HPDE6-E6E7 (cell line): Measurements from ENCODE around the gene GNB1L.
A peak's percentile ranks its signal among the peaks of the same experiment; 100 is the strongest.
"Not testable (repeated sequence)": the region's sequence is repeated elsewhere in the genome, so short reads cannot be mapped to it uniquely, and the experiment has no call there.

ENCODE experiments used
- DNase-seq: peaks from one replicate; pipeline ENCODE4 v3.0.0; 2011; ENCODE audit warnings: missing footprints; ENCODE audit errors: extremely low spot score

Gene GNB1L

DNA sequence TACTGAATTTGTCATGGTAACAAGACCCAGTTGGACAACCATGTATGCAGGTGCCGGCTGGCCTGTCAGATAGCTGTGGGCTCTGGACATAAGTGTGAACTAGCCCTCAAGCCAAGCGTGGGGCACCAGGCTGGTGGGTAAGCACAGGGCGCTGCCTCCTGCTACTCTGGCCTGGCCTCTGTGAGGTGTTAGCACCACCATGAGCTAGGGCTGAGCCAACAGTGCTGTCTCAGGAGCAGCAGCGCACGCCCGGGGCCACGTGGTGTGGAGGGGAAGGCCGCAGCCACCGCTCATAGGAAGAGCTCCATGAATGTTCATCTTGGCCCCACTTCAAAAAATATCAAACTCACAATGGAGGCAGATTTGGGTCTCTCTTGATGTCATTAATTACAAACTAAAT lies 35.3 kb upstream of the GNB1L start:
- no peak for DNase-seq

DNA sequence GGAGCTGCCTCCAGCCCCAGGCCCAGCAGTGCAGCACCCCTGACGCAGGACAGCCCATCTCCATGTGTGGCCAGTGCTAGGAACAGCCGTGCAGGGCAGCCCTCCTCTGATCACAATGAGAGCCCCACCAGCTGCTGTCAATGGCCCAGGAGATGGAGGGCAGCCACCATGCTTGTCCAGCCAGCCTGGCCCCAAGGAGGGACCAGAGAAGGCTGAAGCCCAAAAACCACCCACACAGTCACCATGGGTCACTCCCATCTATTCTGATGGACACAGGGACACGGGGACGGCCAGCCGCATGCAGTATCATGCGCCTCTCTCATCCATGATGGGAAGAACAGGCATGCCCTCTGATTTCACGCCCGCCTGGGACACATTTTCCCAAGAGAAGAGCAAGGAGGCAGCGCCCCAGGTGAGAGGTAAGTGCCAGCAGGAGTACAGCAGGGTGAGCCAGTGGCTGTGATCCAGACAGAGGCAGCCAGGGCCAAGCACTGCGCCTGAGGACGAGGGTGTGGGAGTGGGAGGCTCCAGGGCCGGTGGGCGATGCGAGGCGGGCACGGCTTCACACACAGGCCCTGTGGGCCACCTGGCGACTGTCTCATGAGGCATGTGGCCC lies 33.6 kb upstream of the GNB1L start:
- DNase-seq: no peak

DNA sequence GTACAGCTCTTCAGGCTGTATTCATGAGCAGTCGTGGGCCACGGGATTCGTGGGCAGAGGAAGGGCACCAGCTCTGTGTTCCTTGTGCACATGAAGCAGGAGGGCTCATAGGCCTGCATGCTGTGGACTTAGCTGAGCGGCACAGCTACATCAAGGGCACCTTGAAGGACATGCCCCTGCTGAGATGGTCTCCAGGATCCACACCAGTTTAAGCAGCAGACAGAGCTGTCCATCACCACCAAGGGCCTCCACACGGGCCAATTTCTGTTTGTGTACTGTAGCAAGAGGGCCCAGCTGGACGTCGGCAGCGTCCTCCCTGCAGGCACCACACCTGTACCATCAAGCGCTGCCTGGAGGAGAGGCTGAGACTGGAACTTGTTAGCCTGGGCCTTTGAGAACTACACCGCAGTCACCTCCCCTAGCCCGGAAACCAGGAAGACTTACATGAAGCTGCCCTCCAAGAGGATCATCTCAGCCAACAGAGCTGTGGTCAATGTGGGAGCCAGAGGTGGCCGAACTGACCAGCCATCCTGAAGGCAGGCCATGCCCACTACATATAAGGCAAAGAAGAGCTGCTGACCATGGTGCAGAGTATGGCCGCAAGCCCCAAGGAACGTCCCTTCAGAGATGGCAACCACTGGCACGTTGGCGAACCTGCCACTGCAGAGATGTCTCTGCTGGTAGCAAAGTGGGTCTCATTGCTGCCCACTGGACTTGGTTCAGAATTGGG lies 32.7 kb upstream of the GNB1L start:
- DNase-seq: no peak

DNA sequence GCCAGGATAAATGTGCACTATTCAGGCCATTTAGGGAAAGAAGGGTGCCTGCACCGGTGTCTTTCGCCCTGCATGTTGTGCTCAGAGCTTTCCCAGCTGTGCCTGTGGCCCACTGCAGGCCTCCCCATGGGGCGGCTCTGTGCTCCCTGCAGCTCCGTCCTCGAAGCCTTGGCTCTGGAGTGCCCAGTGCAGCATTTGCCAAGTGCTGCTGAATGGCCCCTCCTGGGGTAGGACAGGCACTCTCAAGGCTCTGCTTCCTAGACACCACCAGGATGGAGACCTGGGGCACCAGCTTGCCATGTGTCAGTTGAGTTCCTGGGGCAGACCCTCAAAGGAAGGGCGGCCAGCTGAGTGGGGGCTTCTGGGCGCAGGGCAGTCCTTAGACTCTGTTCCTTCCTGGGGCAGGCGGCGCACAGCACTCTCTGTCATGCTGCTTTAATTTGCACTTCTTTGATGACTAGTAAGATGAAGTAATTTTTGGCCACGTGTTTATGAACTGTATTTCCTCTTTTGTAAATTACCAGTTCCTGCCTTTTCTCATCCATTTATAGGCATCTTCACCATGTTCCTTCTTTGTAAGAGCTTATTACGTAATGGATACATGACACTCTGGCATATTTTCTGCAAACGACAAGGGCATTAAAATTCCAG lies 32.1 kb upstream of the GNB1L start:
- no peak for DNase-seq

DNA sequence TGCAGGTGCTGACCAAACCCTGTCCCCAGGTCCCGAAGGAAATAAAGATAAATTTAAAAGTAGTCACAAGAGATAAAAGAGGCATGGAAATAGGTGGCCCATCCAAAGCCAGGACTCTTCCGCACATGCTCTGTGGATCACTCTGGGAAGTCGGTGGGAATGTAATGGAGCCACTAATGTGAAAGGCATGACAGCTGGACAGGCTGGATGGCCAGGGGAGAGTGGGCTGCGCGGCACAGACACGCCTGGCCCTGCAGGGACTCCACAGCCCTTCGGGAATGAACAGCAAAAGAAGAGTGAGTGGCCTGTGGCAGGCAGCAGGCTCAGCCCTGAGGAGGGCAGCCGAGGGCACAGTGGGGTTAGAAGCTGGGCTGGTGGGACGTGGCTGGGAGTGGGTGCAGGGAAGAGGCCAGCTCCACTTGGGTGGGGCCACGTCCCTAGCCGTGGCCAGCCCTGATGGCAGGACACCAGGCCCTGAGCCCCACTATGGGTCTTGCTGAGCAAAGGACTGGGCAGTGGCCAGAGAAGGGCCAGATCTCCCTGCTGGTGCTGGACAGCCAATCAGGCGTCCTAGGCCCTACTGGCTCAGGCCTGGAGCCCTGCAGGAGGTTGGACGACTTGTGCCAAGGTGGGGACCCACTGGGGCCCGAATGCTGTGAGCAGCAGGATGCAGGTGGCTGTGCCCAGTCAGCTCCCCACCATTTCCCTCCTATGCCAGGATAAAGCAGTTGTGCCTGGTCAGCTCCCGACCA lies 31.3 kb upstream of the GNB1L start:
- DNase-seq: no peak

DNA sequence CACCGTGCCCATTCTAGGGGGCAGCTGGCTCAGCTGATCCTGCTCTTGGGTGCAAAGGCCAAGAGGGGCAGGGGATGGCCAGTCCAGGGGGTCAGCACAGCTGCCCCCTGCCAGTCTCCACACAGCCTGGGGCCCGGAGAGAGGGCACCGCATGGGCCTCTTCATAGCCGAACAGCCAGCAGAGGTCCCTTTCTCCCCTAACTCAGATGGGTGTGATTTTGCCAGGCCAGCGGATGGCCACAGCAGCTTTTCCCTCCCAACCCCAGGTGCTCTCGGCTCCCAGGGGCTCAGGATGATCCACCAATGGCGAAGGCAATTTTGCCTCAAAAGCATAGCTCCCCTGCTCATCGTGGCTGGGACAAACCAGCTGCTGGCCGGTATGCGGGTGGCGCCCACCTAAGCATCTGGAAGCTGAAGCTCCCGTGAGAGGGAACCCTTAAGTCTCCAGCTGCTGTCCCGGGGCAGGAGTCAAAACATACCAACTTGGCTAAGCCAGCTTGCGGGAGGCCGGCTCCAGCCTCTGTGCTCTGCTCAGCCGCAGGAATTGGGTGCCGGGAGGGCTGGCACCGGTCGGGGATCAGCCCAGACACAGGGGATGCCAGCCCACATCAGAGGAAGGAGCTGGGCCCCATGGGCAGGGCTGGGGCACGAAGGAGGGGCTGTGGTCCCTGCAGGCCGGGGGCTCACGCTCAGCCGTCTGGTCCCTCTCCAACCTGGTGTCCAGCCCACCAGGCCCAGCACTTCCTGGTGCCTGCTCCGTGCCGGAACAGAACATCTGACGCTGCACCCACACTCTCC lies 30.5 kb upstream of the GNB1L start:
- DNase-seq: no peak

DNA sequence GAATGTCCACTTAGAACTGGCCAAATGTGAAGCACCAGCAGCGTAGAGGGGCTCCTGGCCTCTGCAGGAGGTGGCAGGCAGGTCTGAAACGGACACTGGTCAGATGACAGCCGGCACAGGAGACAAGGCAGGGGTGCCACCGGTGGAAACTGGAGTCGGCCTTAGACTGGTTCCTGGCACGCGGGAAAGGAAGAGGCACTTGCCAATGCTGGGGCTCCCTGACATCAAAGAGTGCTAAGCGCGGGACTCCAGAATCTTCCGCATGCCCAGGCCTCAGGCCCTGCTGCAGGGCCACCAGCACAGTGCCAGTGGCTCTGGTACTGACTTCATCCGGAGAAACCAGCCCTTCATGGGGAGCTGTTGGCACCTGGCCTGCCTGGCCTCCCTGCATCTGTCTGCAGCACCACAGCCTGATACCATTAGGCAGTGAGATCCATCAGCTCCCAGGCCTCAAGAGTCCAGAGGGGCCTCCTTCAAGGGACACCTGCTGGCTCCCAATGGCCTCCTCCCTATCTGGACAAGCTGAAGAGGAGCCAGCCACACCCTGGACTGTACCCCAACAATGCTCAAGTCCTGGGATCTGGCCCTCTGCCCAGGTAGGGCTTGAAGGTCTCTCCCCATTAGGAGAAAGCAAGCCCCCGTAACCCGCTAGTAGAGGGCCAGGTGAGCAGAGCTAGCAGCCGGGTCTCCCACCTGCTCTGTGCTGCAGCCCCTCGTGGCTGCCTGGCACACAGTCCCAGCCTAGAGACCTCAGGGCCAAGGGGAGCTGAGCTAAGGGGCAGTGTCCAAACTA lies 29.7 kb upstream of the GNB1L start:
- no peak for DNase-seq

DNA sequence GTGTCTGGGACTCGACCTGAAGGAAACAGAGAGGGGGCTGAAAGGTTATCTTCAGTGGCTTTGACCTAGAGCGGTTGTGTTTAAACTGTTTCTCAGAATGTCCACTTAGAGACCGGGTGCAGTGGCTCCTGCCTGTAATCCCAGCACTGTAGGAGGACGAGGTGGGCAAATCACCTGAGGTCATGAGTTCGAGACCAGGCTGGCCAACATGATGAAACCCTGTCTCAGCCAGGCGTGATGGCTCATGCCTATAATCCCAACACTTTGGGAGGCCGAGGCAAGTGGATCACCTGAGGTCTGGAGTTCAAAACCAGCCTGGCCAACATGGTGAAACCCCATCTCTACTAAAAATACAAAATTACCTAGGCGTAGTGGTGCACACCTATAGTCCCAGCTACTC lies 28.8 kb upstream of the GNB1L start:
- DNase-seq: not testable (repeated sequence)

DNA sequence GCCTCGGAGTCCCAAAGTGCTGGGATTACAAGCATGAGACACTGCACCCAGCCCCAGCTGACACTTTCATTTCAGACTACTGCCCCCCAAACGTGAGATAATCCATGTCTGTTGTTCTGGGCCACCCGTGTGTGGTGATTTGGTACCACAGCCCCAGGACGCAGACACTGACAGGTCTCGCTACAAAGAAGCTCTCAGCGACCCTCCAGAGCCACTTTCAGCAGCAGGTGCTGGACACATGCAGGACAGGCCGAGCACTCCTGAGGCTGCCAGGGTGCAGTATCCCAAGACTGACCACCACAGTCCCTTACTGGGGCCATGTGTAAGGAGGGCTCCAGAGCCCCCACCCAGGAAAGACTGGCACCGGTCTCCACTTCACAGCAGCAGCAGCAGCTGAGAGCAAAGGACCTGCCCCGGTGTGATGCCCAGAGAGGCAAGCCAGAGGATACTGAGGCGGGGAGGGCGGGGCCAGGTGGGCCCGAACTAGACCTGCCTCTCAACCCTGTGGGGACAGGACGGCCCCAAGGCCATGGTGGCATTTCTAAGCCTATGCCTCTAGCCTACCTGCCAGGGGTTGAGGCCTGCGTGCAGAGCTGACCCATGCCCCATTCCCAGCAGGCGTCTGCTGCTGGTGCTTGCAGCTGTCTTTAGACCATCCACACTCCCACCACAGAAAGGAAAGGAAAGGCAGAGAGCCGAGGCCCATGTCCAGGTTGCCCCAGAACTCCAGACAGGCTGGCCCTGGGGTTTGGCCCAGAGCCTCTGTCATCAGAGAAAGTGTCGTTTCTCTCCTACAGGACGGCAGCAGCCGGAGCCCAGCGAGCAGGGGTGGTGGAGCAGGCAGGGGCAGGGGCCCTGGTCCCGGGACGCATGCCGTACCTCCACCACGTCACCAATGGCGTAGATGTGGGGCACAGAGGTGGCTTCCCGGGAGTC lies 28.0 kb upstream of the GNB1L start:
- DNase-seq: no peak

DNA sequence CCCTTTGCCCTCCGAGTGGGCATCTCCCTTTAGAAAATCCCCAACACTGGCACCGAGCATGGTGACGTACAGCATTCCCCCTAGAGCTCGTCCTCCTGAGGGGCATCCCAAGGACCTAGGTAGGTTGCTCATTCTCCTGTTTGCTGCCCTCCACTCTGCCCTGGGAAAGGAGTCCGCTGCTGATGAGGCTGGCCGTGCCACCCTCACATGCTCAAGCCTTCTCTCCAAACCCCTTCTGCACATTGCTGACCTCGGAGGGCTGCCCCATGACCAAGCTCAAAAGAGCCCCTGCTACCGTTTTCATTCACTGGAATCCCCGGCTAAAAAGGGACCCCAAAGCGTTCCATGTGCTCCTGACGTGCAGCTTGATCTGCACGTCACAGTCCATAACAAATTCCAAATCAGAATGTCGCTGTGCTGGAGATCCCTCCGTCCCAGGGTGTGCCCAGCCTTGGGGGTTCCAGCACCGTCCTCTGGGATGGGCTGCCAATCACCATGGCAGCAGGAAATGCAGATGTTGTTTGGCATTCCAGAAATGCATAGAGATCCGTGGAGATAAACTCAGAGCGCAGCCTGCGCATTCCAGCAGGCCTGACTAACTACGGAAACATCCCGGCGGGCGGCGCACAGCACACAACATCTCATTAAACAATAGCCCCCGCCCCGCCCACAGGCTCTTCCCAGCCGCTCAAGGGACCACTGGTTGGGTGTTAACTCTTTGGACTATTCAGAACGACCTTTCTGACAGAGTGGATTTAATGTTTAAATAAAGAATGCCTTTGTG lies 26.3 kb upstream of the GNB1L start:
- DNase-seq: peak; percentile 77

DNA sequence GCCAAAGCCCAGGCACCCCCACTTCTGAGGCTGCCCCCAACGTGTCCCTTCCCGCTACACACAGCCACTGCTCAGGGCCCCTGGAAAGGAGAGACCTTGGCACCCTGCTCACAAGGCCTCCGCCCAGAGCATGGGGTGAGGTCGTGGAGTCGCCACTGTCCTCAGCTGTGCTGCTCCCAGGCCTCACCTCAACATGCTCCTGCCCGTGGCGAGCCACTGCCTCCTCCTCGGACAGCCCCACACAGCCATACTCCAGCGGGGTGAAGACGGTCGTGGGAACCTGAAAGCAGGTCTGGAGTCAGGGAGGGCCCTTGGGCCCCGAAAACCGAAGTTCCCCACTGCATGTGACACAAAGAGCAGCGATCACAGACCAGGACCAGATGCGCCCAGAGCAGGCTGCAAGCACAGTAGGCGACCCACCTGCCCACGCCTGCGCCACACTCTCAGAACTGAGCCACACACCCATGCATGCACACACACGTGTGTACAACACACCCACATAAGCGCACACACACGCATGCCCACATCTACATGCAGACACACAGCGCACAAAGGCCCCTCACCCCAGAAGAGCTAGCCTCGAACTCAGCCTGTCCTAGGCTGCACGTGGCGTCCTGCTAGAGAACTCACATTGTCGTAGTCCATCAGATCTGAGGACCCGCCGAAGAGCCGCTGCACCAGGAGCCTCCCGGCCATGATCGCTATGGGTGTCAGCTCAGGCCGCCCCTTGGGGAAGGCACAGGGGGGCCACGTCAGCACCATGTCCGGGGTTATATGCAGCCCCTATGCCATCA lies 25.5 kb upstream of the GNB1L start:
- no peak for DNase-seq

DNA sequence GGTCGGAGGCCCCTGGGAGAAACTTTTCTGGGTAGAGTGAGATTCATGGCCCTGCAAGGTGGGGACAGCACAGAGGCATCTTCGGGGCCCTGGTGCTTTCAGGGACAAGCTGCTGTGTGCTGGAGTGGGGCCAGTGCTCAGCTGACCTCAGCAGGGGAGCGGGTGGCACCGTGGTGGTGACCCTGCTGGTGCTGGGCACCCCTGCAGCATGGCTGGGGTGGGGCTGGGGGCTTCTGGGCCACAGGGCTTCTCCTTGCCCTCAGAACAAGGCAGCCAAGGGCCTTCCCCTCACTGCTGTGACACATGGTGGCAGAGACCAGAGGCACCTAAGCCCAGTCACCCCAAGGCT lies 24.9 kb upstream of the GNB1L start:
- no peak for DNase-seq

DNA sequence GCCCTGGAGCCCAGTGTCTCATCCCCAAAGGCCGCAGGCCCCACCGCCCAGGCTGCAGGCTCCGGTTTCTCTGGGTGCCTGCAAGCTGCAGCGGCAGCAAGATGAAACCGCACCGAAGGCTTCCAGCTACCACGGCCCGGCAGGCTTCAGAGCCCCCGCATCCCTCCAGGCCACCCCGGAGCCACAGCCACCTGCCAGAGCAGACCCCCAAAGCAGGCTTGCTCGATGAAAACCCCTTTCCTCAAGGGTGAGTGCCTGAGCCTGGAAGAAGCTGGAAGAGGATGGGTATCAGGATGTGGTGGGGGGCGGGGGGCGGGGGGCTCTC lies 24.5 kb upstream of the GNB1L start:
- no peak for DNase-seq

DNA sequence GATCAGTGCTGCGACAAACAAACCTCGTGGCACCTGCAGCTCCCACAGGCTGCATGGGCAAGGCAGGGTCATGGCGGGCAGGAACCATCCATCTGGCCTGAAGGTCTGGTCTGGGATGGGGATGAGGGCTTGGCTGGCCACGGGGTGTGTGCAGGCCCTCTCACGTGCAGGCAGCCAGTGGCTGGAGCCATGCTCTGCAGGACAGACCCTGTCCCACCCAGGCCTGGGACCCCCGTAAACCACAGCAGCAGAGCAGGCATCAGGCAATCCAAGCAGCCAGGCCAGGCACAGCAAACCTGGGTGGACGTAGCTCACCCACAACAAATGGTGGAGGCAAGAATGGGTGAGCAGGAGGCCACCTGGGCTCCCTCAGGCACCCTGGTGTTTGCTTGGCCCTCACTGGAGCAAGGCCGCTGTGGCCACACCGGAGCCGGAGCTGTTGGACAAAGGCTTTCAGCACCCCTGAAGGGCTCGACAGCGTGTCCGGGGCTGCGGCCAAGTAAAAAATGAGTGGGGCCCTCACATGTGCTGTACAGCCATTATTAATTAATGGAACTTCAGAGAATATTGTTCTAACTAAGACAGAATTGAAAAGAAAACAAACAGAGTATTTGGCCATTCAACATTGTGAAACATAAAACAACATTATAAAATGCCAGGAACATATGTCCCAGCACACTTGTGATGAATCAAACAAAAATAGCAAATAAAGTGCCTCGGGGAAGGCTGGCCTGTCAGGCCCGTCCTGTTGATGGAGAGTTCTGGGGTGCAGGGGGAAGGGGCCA lies 24.0 kb upstream of the GNB1L start:
- DNase-seq: no peak

DNA sequence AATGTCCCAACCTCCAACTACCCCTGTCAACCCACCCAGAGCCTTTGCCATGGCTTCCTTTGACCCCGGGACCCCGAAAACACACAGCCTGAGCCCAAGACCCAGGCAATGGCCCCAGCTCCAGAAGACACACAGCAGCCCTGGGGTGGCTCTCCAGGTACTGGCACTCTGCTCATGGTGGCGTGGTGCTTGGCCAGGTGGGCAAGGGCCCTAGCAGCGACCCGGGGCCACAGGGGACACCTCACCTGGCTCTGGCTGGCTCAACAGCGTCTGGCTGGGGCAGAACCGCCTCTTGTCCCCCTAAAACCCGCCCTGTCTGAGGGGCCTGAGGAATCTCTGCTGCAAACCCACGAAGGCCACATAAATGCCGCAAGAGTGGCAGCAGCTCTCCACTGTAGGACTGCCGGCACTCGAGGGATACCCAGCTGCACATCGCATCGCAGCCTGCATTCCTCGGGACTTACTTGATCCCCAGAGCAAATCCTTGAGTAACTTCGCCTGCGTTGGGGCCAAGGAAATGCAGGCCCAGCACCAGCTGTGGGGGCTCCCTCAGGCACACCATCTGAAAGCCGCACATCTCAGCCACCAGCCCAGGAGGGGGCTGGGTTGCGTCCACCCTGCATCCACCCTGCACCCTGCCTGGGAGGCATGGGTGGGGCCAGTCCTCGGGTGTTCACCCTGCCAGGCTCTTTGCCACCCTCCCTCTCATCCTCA lies 23.1 kb upstream of the GNB1L start:
- no peak for DNase-seq

DNA sequence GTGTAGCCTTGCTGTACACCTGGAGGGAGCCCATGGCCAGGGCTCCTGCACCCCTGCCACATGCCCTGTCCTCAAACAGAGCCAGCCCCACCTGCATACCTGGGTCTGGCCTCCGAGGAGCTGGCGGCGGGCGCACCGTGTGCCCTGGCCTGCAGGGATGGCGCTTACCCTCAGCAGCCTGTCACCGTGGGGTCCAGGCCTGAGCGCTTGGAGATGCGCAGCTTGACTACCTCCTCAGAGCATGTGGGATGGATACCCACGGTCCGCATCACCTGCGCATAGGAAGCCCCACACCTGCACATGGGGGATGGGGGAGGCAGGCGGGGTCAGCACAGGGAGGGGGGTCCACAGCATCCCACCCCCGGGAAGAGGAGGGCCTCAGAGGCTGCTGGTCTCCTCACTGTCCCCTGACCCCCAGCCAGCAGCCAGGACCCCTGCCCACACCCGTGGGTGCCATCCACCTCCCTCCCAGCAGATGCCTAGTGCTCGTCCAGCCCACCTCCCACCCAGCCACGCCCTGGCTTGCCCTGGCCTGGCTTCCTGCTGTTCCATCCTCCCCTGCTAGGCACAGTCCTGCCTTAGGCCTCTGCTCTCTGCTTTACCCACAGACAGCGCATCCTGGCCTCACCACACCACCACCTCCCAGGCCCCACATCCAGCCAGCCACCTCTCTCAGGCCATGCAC lies 22.4 kb upstream of the GNB1L start:
- no peak for DNase-seq
